ENCODE results near the gene BICRAL.

Gene BICRAL

DNA sequence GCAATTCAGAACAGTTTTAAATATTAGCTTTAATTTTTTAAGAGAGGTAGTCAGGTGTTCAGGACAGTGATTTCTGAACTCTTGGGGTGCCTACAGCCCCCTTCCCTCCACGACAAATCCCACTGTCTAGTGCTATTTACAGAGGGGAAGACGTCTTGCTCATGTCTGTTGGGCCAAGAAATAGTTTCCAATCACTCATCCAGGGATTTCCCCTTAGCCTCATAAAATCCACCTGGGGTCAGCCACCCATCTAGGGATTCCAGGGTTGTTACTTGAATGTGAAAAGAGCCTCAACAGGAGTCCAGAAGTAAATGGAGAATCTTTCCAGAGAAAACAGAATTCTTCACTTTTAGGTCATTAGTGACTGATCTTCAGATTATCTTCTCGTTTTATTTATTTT, 37.0 kb downstream of the BICRAL start:
- H3K27ac ChIP-seq = no peak overlapping the region
- no peak for TF ChIP-seq ZFX (IDR thresholded peaks at IDR 0.05)
- TF ChIP-seq, protein P1, sequence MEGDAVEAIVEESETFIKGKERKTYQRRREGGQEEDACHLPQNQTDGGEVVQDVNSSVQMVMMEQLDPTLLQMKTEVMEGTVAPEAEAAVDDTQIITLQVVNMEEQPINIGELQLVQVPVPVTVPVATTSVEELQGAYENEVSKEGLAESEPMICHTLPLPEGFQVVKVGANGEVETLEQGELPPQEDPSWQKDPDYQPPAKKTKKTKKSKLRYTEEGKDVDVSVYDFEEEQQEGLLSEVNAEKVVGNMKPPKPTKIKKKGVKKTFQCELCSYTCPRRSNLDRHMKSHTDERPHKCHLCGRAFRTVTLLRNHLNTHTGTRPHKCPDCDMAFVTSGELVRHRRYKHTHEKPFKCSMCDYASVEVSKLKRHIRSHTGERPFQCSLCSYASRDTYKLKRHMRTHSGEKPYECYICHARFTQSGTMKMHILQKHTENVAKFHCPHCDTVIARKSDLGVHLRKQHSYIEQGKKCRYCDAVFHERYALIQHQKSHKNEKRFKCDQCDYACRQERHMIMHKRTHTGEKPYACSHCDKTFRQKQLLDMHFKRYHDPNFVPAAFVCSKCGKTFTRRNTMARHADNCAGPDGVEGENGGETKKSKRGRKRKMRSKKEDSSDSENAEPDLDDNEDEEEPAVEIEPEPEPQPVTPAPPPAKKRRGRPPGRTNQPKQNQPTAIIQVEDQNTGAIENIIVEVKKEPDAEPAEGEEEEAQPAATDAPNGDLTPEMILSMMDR (conservative IDR thresholded peaks at IDR 0.05) = no peak

GRCh38 chr6:42819803-42820511, 38.1 kb downstream of the BICRAL start:
- H3K27ac ChIP-seq = no peak overlapping the region

DNA sequence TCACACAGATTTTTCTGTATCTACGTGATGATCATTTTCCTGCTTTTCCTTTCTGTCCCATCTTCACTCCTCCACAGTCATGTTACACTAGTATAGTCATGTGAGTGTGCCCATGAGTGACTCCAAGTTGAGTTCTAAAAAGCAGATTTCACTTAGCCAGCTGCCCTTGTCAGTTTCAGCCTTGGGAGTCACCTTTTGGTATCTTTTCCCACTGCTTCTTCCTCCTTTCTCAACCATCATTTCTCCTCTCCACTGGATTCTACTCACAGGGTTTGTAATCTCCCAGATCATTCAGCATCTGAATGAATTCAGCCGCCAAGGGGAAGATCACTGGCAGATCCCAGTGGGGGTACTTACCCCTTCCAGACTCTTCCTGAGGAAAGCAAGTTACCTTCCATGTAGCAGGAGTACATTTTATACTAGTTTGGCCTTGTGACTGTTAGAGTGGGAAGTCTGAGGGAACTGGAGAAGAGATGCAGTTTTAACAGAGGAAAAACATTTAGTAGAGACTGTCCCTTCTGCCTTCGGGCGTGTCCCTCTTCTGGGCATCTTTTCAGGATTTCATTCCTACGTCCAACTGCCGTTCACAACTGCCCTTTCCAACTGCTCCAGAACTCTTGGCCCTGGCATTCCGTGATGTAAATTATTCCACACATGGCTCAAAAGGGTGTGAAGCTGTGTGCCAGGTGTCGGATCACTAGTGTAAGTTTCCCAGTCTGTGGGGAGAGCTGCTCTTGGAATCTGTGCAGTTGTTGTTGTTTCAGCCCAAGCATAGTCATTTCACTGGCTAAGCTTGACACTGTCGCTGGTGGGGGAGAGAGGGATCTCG, 38.9 kb downstream of the BICRAL start:
- no peak for TF ChIP-seq ZFX (IDR thresholded peaks at IDR 0.05)
- TF ChIP-seq, protein P1 (conservative IDR thresholded peaks at IDR 0.05) = no peak
- H3K27ac ChIP-seq = no peak overlapping the region

More at GRCh38 chr6:42819803-42820511, 38.1 kb downstream of the BICRAL start:
- no peak for TF ChIP-seq ZFX (IDR thresholded peaks at IDR 0.05)
- TF ChIP-seq, protein P1 (conservative IDR thresholded peaks at IDR 0.05) = no peak

DNA sequence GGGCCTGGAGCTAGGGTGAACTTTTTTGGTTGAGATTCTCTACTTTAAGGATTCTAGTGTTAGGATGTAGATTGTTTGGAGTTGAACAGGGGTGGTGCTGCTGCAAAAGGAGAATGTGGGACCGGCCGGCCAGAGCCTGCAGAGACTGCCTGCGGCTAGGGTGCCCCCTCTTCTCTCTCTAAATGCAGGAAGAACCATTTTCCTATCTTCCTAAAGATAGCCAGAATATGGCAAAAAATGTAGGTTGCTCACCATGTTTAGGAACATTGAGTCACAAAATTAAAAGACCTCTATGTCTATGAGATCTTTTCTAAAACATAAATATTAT, 39.5 kb downstream of the BICRAL start:
- TF ChIP-seq, protein P1 (conservative IDR thresholded peaks at IDR 0.05) = no peak
- TF ChIP-seq ZFX (IDR thresholded peaks at IDR 0.05) = no peak
- no peak overlapping the region for H3K27ac ChIP-seq

DNA sequence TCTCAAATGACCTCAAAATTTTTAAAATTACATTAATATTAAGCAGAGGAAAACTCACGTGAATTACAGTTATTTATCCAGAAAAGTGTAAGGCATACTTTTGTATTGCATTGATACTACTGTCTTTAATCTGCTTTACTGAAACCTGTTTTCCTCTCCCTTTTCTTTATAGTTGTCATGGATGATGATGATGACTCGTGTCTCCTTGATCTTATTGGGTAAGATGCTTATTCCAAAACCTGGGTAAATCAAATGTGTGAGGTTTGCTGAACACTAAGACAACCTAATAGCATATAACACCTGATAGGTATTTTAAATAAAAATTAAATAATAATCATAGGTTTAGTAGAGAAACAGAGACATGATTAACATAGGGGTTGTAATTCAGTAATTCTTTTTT, 40.0 kb downstream of the BICRAL start:
- TF ChIP-seq, protein P1 (conservative IDR thresholded peaks at IDR 0.05) = no peak
- no peak for TF ChIP-seq ZFX (IDR thresholded peaks at IDR 0.05)

GRCh38 chr6:42829561-42830092, 47.8 kb downstream of the BICRAL start:
- no peak for TF ChIP-seq ZFX (IDR thresholded peaks at IDR 0.05)
- TF ChIP-seq, protein P1 (conservative IDR thresholded peaks at IDR 0.05) = no peak
- no peak overlapping the region for H3K27ac ChIP-seq

More for the DNA sequence above, 40.0 kb downstream of the BICRAL start:
- H3K27ac ChIP-seq = no peak overlapping the region

- TF ChIP-seq, protein P1 (conservative IDR thresholded peaks at IDR 0.05) = no peak
- TF ChIP-seq ZFX (IDR thresholded peaks at IDR 0.05) = no peak
These were observed 49.4 kb downstream of the BICRAL start for GRCh38 chr6:42831237-42831636.

More at GRCh38 chr6:42831237-42831636, 49.4 kb downstream of the BICRAL start:
- no peak overlapping the region for H3K27ac ChIP-seq
